ENCODE measurements around the gene KPNA1. TPM values are rescaled to one million over a fixed set of nuclear protein-coding genes. Genes with fewer than 3 reads are reported as not detected.
A peak's percentile ranks its signal among the peaks of the same experiment; 100 is the strongest.

Gene KPNA1
- polyA plus RNA-seq (2013, experiment 1 of 2): 36.5 TPM
- 37.7 TPM for polyA plus RNA-seq (2013, experiment 2 of 2)

DNA sequence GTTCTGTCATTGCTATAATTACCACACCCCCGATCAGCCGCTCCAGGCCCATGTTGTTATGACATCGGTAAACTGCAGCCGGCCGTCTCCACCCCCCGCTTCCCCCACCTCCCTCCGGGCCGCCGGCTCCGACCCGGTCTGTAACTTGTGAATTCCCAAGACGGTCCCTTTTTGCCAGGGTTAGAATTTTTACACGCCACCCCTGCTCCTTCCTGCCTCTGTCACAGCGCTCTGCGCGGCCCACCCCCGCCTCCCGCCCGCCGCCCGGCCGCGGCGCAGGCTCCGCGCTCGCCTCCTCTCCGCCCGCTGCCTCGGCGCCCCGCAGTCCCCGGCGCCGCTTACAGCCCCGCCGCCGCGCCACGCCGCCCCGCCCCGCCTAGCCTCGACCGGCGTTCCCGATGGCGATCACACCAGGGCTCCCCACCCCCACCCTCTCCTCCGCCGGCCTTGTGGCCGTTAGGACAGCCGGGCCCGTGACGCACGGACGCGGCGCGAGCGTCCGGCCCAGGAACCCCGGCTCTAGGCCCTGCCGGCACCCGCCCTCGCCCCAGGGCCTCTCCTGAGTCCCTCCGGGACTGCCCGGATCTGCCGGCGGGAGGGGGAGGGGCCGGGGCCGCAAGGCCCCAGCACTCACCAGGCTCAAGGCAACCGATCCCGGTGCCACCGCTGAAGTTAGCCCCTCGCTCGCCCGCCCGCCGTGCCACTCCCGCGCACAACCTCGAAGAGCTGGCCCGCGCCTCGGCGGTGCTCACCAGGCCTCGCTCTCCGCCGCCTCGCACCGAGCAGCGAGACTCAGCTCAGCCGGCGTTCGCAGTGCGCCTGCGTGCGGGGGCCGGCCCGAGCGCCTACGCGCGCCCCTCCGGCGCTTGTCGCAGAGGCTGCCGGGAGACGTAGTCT is at the start of gene KPNA1:
Gene KPNA1, minus strand, starts transcription at position 817 of the 897 bp plus-strand sequence. CDS start 18,374 bp downstream, outside the sequence.
- H3K9me3 ChIP-seq (ENCODE audit: insufficient read depth, low read depth, low read length): no peaks in the 10 kb centered on the region
- no peaks in the 10 kb centered on the region for H3K27me3 ChIP-seq (ENCODE audit: insufficient read depth, low read length)
- no peaks in the 10 kb centered on the region for H3K36me3 ChIP-seq (ENCODE audit: insufficient read depth, low read length)
- peak within 1 kb of the TSS; percentile 97 for H3K4me3 ChIP-seq (ENCODE audit: low read length)
- WGBS: under 1% methylated on average over 109 of the region's 109 CpGs
- H3K27ac ChIP-seq (ENCODE audit: low read depth, low read length): peak within 1 kb of the TSS; percentile 98
- peak within 1 kb of the TSS; percentile 97 for H3K9ac ChIP-seq (ENCODE audit: low read depth, low read length)
- H3K4me1 ChIP-seq (ENCODE audit: insufficient read depth, low read length): peaks cover 42% of the 10 kb centered on the region

DNA sequence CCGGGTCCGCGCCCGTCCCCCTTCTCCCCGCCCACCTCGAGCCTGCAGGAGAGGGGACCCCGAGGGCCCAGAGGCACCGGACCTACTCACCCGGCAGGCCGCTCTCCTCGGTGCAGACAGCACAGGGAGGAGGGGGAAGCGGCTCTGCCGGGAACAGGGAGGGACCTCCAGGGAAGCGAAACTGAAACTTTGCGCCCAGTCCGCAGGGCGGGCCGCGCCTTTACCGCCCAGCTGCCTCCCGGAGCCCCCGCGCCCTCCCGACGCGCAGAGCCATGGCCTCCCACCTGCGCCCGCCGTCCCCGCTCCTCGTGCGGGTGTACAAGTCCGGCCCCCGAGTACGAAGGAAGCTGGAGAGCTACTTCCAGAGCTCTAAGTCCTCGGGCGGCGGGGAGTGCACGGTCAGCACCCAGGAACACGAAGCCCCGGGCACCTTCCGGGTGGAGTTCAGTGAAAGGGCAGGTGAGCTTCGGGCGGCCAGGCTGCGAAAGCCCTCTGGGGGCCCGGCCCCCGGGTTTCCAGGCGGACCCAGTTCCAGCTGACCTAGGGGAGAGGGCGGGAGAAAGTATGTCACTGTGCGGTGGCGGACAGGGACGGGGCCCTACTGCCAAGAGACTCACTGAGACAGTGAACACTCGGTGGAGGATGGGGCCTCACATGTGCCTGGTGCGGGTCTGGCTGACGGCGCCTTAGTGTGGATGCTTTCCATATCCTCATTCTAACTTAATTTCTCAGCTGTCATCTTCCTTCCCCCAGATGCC is 49.6 kb upstream of the KPNA1 start, which contains the start of the genes DTX3L and PARP9:
Gene DTX3L, plus strand, starts transcription at position 184 of the 758 bp plus-strand sequence. Its CDS starts 89 bp downstream, at position 273.
Gene PARP9, minus strand, starts transcription at position 146 of the 758 bp plus-strand sequence. CDS start 4,680 bp downstream, outside the sequence.
- Histone ChIP-seq H3K9me3 (ENCODE audit: insufficient read depth, low read depth, low read length) (no peaks in the 10 kb centered on the region), H3K4me3 (ENCODE audit: low read length) (peak within 1 kb of the TSS; percentile 77), H3K9ac (ENCODE audit: low read depth, low read length) (peak within 1 kb of the TSS; percentile 77), H3K36me3 (ENCODE audit: insufficient read depth, low read length) (no peaks in the 10 kb centered on the region), H3K27ac (ENCODE audit: low read depth, low read length) (peak within 1 kb of the TSS; percentile 62; the same call in 1 of the 2 replicates), H3K4me1 (ENCODE audit: insufficient read depth, low read length) (peaks cover 12% of the 10 kb centered on the region; the same call in 1 of the 2 replicates), H3K27me3 (ENCODE audit: insufficient read depth, low read length) (peaks cover 11% of the 10 kb centered on the region; the same call in 1 of the 2 replicates)
- 1% methylated on average over 56 of the region's 56 CpGs for WGBS

DNA sequence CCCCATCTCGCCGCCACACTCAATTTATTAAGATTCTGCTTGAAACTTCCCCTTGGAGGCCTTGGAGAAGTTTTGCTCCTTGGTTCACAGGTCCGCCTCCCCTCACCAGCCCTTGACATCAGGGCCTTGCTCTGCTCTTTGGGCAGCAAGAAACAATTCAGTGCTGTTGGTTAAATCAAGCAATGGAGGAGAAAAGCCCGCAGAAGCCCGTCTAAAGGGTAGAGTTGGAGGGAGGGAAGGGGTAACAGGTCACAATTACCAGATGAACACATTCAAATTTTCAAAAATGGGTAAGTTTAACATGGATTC is 48.9 kb upstream of the KPNA1 start:
- Histone ChIP-seq H3K27ac (ENCODE audit: low read depth, low read length) (no peak overlapping the region), H3K9me3 (ENCODE audit: insufficient read depth, low read depth, low read length) (no peaks in the 10 kb centered on the region), H3K4me3 (ENCODE audit: low read length) (peak overlapping the region; percentile 77), H3K27me3 (ENCODE audit: insufficient read depth, low read length) (peaks cover 11% of the 10 kb centered on the region; the same call in 1 of the 2 replicates), H3K9ac (ENCODE audit: low read depth, low read length) (peak overlapping the region; percentile 77), H3K36me3 (ENCODE audit: insufficient read depth, low read length) (no peaks in the 10 kb centered on the region), H3K4me1 (ENCODE audit: insufficient read depth, low read length) (peaks cover 15% of the 10 kb centered on the region)
- 60% methylated on average over 5 of the region's 5 CpGs for WGBS

DNA sequence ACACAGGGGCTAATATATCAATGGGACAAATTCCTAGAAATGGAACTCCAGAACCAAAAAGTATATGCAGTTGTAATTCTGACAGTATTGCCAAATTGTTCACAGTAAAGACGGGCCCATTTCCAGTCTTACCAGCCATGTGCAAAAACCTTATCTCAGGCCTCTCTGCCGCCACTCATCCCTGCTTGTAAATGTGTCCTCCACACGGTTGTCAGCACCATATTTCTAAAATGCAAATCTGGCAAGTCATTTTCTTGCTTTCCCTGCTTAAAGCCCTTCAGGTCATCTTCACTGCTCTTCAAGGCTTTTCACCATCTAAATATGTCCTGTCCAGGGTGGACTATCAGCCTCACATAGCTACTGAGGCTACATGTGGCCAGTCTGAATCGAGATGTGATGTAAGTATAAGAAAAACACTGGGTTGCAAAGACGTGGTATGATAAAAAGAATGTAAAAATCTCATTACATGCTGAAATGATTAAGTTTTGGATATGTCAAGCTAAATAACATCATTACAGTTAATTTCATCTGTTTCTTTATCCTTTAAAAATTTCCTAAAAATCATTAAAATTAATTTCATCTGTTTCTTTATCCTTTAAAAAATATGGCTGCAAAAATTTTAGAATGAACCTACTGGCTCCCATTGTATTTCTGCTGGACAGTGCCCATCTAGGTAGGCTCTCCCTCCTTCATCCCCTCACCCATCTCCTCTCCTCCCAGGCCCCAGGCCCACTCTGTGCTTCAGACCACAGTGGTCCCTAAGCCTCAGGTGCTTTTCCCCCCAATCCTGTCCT is 48.4 kb upstream of the KPNA1 start:
- peaks cover 15% of the 10 kb centered on the region for H3K4me1 ChIP-seq (ENCODE audit: insufficient read depth, low read length)

DNA sequence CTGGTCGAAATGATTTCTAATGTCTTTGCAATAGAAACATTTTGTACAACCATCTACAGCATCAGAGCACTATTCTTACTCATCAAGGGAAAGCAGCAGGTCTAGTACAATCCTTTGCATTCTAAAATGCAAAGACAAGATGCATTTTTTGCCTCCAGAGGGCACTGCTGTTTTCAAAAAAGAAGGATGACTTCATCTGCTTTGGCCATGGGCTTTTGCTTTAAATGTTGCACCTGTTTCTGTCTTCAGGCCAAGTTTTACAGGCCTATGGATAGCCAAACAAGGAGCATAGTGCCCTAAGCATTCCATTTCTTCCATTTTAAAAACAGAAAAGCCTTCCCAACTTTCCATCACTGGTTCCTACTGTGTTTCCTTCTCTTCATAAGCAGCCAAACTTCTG is 45.9 kb upstream of the KPNA1 start:
- H3K9me3 ChIP-seq (ENCODE audit: insufficient read depth, low read depth, low read length): no peaks in the 10 kb centered on the region
- H3K36me3 ChIP-seq (ENCODE audit: insufficient read depth, low read length): no peaks in the 10 kb centered on the region
- no peak overlapping the region for H3K9ac ChIP-seq (ENCODE audit: low read depth, low read length)
- no peak overlapping the region for H3K4me3 ChIP-seq (ENCODE audit: low read length)
- 96% methylated on average over 1 of the region's 1 CpG for WGBS
- H3K27me3 ChIP-seq (ENCODE audit: insufficient read depth, low read length): peaks cover 11% of the 10 kb centered on the region; the same call in 1 of the 2 replicates
- peaks cover 15% of the 10 kb centered on the region for H3K4me1 ChIP-seq (ENCODE audit: insufficient read depth, low read length)
- H3K27ac ChIP-seq (ENCODE audit: low read depth, low read length): no peak overlapping the region

More for the DNA sequence above, 48.4 kb upstream of the KPNA1 start:
- no peak overlapping the region for H3K27ac ChIP-seq (ENCODE audit: low read depth, low read length)
- no peaks in the 10 kb centered on the region for H3K36me3 ChIP-seq (ENCODE audit: insufficient read depth, low read length)
- H3K27me3 ChIP-seq (ENCODE audit: insufficient read depth, low read length): peaks cover 11% of the 10 kb centered on the region; the same call in 1 of the 2 replicates
- no peak overlapping the region for H3K9ac ChIP-seq (ENCODE audit: low read depth, low read length)
- no peaks in the 10 kb centered on the region for H3K9me3 ChIP-seq (ENCODE audit: insufficient read depth, low read depth, low read length)
- 91% methylated on average over 5 of the region's 5 CpGs for WGBS
- H3K4me3 ChIP-seq (ENCODE audit: low read length): peak overlapping the region; percentile 77

DNA sequence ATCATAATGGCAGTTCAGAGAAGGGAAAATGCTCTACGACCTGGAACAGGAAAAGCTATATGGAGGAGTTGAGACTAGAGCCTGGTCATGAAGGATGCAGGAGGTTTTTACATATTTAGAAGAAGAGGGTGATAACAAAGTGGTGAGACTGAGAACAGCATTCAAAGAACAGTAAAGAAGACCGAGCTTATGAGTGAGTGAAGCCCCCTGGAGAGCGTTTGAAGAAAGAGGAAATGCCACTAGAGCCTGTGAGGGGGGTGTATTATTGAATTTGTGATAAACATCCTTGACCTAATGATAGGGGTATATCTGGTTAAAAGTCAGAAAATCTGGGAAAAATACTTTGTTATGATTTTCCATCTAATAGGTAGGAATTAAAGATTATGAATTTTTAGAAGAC is 45.2 kb upstream of the KPNA1 start:
- Histone ChIP-seq H3K4me1 (ENCODE audit: insufficient read depth, low read length) (peaks cover 15% of the 10 kb centered on the region), H3K27me3 (ENCODE audit: insufficient read depth, low read length) (peaks cover 10% of the 10 kb centered on the region; the same call in 1 of the 2 replicates), H3K27ac (ENCODE audit: low read depth, low read length) (no peak overlapping the region), H3K9me3 (ENCODE audit: insufficient read depth, low read depth, low read length) (no peaks in the 10 kb centered on the region), H3K9ac (ENCODE audit: low read depth, low read length) (no peak overlapping the region), H3K36me3 (ENCODE audit: insufficient read depth, low read length) (no peaks in the 10 kb centered on the region), H3K4me3 (ENCODE audit: low read length) (no peak overlapping the region)
- WGBS: 45% methylated on average over 3 of the region's 3 CpGs

DNA sequence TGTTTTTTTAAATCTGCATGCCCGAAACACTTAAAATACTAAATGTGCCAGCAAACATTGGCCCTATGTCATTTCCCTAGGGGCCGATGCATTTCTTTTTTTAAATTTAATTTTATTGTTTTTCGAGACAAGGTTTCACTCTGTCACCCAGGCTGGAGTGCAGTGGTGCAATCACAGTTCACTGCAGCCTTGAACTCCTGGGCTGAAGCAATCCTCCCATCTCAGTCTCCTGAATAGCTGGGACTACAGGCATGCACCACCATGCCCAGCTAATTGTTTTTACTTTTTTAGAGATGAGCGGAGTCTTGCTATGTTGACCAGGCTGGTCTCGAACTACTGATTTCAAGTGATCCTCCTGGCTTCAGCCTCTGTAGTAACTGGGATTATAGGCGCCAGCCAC is 43.9 kb upstream of the KPNA1 start:
- Histone ChIP-seq H3K27me3 (ENCODE audit: insufficient read depth, low read length) (0 out of 2 replicates have a peak, but pooled peaks cover 2% of the 10 kb centered on the region), H3K9me3 (ENCODE audit: insufficient read depth, low read depth, low read length) (no peaks in the 10 kb centered on the region), H3K27ac (ENCODE audit: low read depth, low read length) (no peak overlapping the region), H3K4me1 (ENCODE audit: insufficient read depth, low read length) (peaks cover 15% of the 10 kb centered on the region), H3K36me3 (ENCODE audit: insufficient read depth, low read length) (no peaks in the 10 kb centered on the region), H3K9ac (ENCODE audit: low read depth, low read length) (no peak overlapping the region), H3K4me3 (ENCODE audit: low read length) (no peak overlapping the region)
- 94% methylated on average over 6 of the region's 6 CpGs for WGBS

DNA sequence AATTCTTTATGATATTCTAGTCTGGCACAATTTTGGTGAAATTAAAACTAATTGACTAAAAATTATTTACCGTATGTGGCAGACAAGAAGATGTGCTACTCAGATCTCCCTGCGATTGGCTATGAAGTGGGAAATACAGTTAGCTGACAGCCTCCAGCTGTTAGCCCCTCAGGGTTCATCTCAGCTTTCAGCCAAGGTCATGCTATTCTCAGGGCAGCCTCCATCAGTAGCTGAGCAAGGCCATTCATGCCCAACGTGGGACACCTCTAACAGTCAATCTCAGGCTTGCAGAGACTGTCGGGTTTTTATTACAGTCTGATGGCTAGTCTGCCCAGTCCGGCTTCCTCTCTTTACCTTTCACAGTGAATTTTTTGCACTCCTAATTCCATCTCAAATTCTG is 42.6 kb upstream of the KPNA1 start:
- Histone ChIP-seq H3K9ac (ENCODE audit: low read depth, low read length) (no peak overlapping the region), H3K9me3 (ENCODE audit: insufficient read depth, low read depth, low read length) (no peaks in the 10 kb centered on the region), H3K4me3 (ENCODE audit: low read length) (no peak overlapping the region), H3K27ac (ENCODE audit: low read depth, low read length) (no peak overlapping the region), H3K4me1 (ENCODE audit: insufficient read depth, low read length) (peaks cover 12% of the 10 kb centered on the region; the same call in 1 of the 2 replicates), H3K27me3 (ENCODE audit: insufficient read depth, low read length) (no peaks in the 10 kb centered on the region), H3K36me3 (ENCODE audit: insufficient read depth, low read length) (no peaks in the 10 kb centered on the region)
- 94% methylated on average over 5 of the region's 5 CpGs for WGBS

DNA sequence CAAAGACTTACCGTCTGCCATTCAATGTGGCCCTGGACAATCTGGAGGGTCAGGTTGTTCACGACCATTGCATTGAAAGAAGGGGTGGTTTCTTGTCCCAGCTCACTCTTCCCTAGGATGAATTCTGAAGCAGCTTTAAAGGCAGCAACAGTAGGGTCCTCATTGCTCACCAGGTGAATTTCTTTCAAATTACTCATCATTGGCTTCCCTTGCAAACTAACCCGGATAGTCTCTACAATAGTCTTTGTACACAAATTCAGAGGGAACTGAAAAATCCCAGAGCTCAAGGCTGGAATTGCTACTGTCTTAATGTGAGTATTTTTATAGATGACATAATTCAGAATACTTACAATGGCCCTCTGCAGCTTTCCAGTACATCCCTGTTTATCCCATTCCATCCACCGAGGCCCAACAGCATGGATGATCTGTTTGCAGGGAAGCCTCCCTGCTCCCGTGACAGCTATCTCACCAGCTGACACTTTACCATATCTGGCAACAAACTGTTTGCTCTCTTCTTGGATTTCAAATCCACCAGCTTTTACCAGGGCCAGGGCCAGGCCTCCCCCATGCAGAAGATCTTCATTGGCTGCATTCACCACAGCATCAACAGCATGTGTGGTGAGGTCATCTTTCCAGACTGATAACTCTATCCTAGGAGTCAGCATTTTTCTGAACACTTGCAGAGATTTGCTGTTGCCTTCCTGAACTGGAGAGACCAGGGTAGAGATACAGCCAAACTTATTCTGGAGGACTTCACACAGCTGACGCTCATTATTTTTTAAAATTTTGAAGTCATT is 40.7 kb upstream of the KPNA1 start:
- whole genome bisulfite sequencing: 81% methylated on average over 6 of the region's 6 CpGs
- peaks cover 12% of the 10 kb centered on the region; the same call in 1 of the 2 replicates for H3K4me1 ChIP-seq (ENCODE audit: insufficient read depth, low read length)
- no peak overlapping the region for H3K27ac ChIP-seq (ENCODE audit: low read depth, low read length)
- no peaks in the 10 kb centered on the region for H3K9me3 ChIP-seq (ENCODE audit: insufficient read depth, low read depth, low read length)
- no peaks in the 10 kb centered on the region for H3K27me3 ChIP-seq (ENCODE audit: insufficient read depth, low read length)
- no peak overlapping the region for H3K4me3 ChIP-seq (ENCODE audit: low read length)
- no peaks in the 10 kb centered on the region for H3K36me3 ChIP-seq (ENCODE audit: insufficient read depth, low read length)
- H3K9ac ChIP-seq (ENCODE audit: low read depth, low read length): no peak overlapping the region

DNA sequence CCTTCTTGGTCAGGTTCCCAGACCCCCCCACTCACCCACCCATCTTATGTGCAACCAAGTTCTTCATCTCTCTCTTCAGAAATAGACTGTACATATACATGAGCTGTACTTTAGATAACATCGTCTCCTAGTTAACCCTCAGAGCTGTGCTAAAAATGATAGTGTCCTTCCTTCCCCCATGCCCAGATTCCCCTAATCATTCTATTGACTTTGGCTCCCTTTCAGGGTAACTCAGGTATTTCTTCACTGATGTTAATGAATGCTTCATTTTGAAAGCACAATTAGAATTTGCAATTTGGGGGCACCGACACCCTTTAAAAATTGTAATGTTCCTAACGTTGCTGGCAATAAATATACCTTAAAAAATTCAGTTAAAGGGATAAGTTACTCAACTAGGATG is 38.4 kb upstream of the KPNA1 start:
- Histone ChIP-seq H3K36me3 (ENCODE audit: insufficient read depth, low read length) (no peaks in the 10 kb centered on the region), H3K27ac (ENCODE audit: low read depth, low read length) (no peak overlapping the region), H3K9ac (ENCODE audit: low read depth, low read length) (no peak overlapping the region), H3K4me3 (ENCODE audit: low read length) (no peak overlapping the region), H3K4me1 (ENCODE audit: insufficient read depth, low read length) (no peaks in the 10 kb centered on the region), H3K27me3 (ENCODE audit: insufficient read depth, low read length) (no peaks in the 10 kb centered on the region), H3K9me3 (ENCODE audit: insufficient read depth, low read depth, low read length) (no peaks in the 10 kb centered on the region)
- WGBS: 91% methylated on average over 1 of the region's 3 CpGs

Measured in HUES64 (cell line).